Measurements from ENCODE around the gene KCNJ4. TPM values are rescaled to one million over a fixed set of nuclear protein-coding genes. Genes with fewer than 3 reads are reported as not detected.

KCNJ4 gene
- total RNA-seq, 1 donor from 2014 or later, result 0.82 TPM

GRCh38 chr22:38416621-38417251 lies 38.3 kb downstream of the KCNJ4 start:
- Histone ChIP-seq H4K20me1 (ENCODE audit: low read depth) (no peaks in the 10 kb centered on the region), H3K9ac (no peak overlapping the region), H3K4me3 (no peak overlapping the region), H3K4me2 (no peak overlapping the region), H3K27me3 (no peaks in the 10 kb centered on the region), H3K9me3 (ENCODE audit: low read depth) (no peaks in the 10 kb centered on the region), H3K27ac (no peak overlapping the region), H3F3A (ENCODE audit: low read depth) (no peaks in the 10 kb centered on the region), H3K36me3 (no peaks in the 10 kb centered on the region), H2AFZ (replicated peaks) (no peak overlapping the region), H3K79me2 (ENCODE audit: low read depth) (no peaks in the 10 kb centered on the region), H3K4me1 (no peaks in the 10 kb centered on the region)
- H3K27me3 Mint-ChIP-seq (ENCODE audit: insufficient read depth, low read depth), result no peaks in the 10 kb centered on the region
- H3K4me1 Mint-ChIP-seq, result peaks cover 15% of the 10 kb centered on the region
- H3K4me3 Mint-ChIP-seq, result no peak overlapping the region
- no peaks in the 10 kb centered on the region for H3K9me3 Mint-ChIP-seq
- no peaks in the 10 kb centered on the region for H3K36me3 Mint-ChIP-seq
- peak overlapping the region; percentile 27 for H3K27ac Mint-ChIP-seq
- TF ChIP-seq CTCF (IDR thresholded peaks at IDR 0.05) (no peak), EZH2 (IDR thresholded peaks at IDR 0.05) (no peak)
- no peak for DNase-seq (ENCODE audit: low spot score)

- H3K79me2 ChIP-seq (ENCODE audit: low read depth), result no peaks in the 10 kb centered on the region
- H3K36me3 Mint-ChIP-seq, result no peaks in the 10 kb centered on the region
- no peak overlapping the region for H3K27ac ChIP-seq
- H4K20me1 ChIP-seq (ENCODE audit: low read depth), result no peaks in the 10 kb centered on the region
- no peaks in the 10 kb centered on the region for H3K36me3 ChIP-seq
- no peaks in the 10 kb centered on the region for H3K4me1 ChIP-seq
- H3K9ac ChIP-seq, result no peak overlapping the region
- no peak overlapping the region for H3K27ac Mint-ChIP-seq
- peaks cover 4% of the 10 kb centered on the region for H3K9me3 Mint-ChIP-seq
- H3K4me3 ChIP-seq, result no peak overlapping the region
- no peak overlapping the region for H3K4me3 Mint-ChIP-seq
- no peak for TF ChIP-seq EZH2phosphoT487 (IDR thresholded peaks at IDR 0.05)
- peaks cover 5% of the 10 kb centered on the region for H3K27me3 Mint-ChIP-seq (ENCODE audit: insufficient read depth, low read depth)
- no peak overlapping the region for H3K4me2 ChIP-seq
- peak; percentile 34 for DNase-seq (ENCODE audit: low spot score)
- no peaks in the 10 kb centered on the region for H3K27me3 ChIP-seq
- no peaks in the 10 kb centered on the region for H3K9me3 ChIP-seq (ENCODE audit: low read depth)
- peaks cover 15% of the 10 kb centered on the region for H3K4me1 Mint-ChIP-seq
- no peak overlapping the region for H2AFZ ChIP-seq (replicated peaks)
- no peaks in the 10 kb centered on the region for H3F3A ChIP-seq (ENCODE audit: low read depth)
Observed at GRCh38 chr22:38415561-38416321, 39.3 kb downstream of the KCNJ4 start.

- TF ChIP-seq EZH2 (IDR thresholded peaks at IDR 0.05) (no peak), CTCF (IDR thresholded peaks at IDR 0.05) (no peak), EZH2phosphoT487 (IDR thresholded peaks at IDR 0.05) (no peak)
- Histone ChIP-seq H3K36me3 (no peaks in the 10 kb centered on the region), H4K20me1 (ENCODE audit: low read depth) (no peaks in the 10 kb centered on the region), H3K27me3 (no peaks in the 10 kb centered on the region), H2AFZ (replicated peaks) (no peak overlapping the region), H3K4me1 (no peaks in the 10 kb centered on the region), H3K9ac (no peak overlapping the region), H3K4me2 (no peak overlapping the region), H3K27ac (no peak overlapping the region), H3K79me2 (ENCODE audit: low read depth) (no peaks in the 10 kb centered on the region), H3F3A (ENCODE audit: low read depth) (no peaks in the 10 kb centered on the region), H3K9me3 (ENCODE audit: low read depth) (no peaks in the 10 kb centered on the region), H3K4me3 (no peak overlapping the region)
- DNase-seq (ENCODE audit: low spot score), result peak; percentile 34
- H3K4me1 Mint-ChIP-seq, result peaks cover 15% of the 10 kb centered on the region
- H3K9me3 Mint-ChIP-seq, result peaks cover 5% of the 10 kb centered on the region
- H3K4me3 Mint-ChIP-seq, result no peak overlapping the region
- H3K36me3 Mint-ChIP-seq, result no peaks in the 10 kb centered on the region
- peaks cover 5% of the 10 kb centered on the region for H3K27me3 Mint-ChIP-seq (ENCODE audit: insufficient read depth, low read depth)
- H3K27ac Mint-ChIP-seq, result peak overlapping the region; percentile 86
Observed at GRCh38 chr22:38415046-38415445, 40.0 kb downstream of the KCNJ4 start.

GRCh38 chr22:38414009-38414395 lies 41.0 kb downstream of the KCNJ4 start:
- Mint-ChIP-seq H3K27me3 (ENCODE audit: insufficient read depth, low read depth) (peaks cover 5% of the 10 kb centered on the region), H3K36me3 (no peaks in the 10 kb centered on the region), H3K4me1 (peaks cover 12% of the 10 kb centered on the region), H3K4me3 (no peak overlapping the region), H3K9me3 (peaks cover 5% of the 10 kb centered on the region), H3K27ac (no peak overlapping the region)
- H3K36me3 ChIP-seq, result no peaks in the 10 kb centered on the region
- no peak overlapping the region for H3K4me3 ChIP-seq
- H3K4me1 ChIP-seq, result no peaks in the 10 kb centered on the region
- no peak overlapping the region for H3K27ac ChIP-seq
- H3K79me2 ChIP-seq (ENCODE audit: low read depth), result no peaks in the 10 kb centered on the region
- H3K9ac ChIP-seq, result no peak overlapping the region
- no peak for TF ChIP-seq CTCF (IDR thresholded peaks at IDR 0.05)
- no peak for TF ChIP-seq EZH2 (IDR thresholded peaks at IDR 0.05)
- no peak for TF ChIP-seq EZH2phosphoT487 (IDR thresholded peaks at IDR 0.05)
- H2AFZ ChIP-seq (replicated peaks), result no peak overlapping the region
- no peaks in the 10 kb centered on the region for H4K20me1 ChIP-seq (ENCODE audit: low read depth)
- no peak overlapping the region for H3K4me2 ChIP-seq
- H3F3A ChIP-seq (ENCODE audit: low read depth), result no peaks in the 10 kb centered on the region
- H3K27me3 ChIP-seq, result no peaks in the 10 kb centered on the region
- no peak for DNase-seq (ENCODE audit: low spot score)
- H3K9me3 ChIP-seq (ENCODE audit: low read depth), result no peaks in the 10 kb centered on the region

Data from neural progenitor cell (in vitro differentiated cells).